ENCODE data around the gene KIF2C.

GRCh38 chr1:44757420-44757819, 17.8 kb downstream of the KIF2C start:
- no peak for TF ChIP-seq CTCF (IDR thresholded peaks at IDR 0.05 in 4 of 5, conservative IDR thresholded peaks at IDR 0.05 in 1 of 5)
- no peak for TF ChIP-seq POLR2A (IDR thresholded peaks at IDR 0.05)

Measured in gastrocnemius medialis (tissue), 4 donors.